Right lobe of liver (tissue), 4 donors: ENCODE measurements around the gene COX7C.

Experiments
- CTCF ChIP-seq, 4 donors: fragments of 200-600 bp in 3 of 4; fragments of 450-650 bp in 1 of 4; IDR thresholded peaks; one replicate each; pipeline versions ENCODE4 v1.5.1 to v1.8.0; 2016 to 2022; ENCODE audit warnings: antibody characterized with exemption in 4 of 4, mild to moderate bottlenecking in 2 of 4
- POLR2A ChIP-seq: fragments of 450-650 bp; IDR thresholded peaks from one replicate; pipeline ENCODE4 v1.6.1; 2017; ENCODE audit warnings: antibody characterized with exemption, mild to moderate bottlenecking
- donor health status: DM: no; HTN: no; CAD: no.
- donor health status: DM: no; HTN: no; CAD: no.
- donor health status: DM: no; HTN: yes; CAD: no.

GRCh38 chr5:86605881-86606280 is 11.9 kb upstream of the COX7C start:
- TF ChIP-seq CTCF (IDR thresholded peaks at IDR 0.05) (no peak), POLR2A (no peak)
